ENCODE data around the gene CDCA8. TPM values are rescaled to one million over a fixed set of nuclear protein-coding genes. Genes with fewer than 3 reads are reported as not detected.
"Not testable (repeated sequence)": the region's sequence is repeated elsewhere in the genome, so short reads cannot be mapped to it uniquely, and the experiment has no call there.

The CDCA8 gene
- total RNA-seq, 1 donor from 2014 or later = 5.5 TPM

DNA sequence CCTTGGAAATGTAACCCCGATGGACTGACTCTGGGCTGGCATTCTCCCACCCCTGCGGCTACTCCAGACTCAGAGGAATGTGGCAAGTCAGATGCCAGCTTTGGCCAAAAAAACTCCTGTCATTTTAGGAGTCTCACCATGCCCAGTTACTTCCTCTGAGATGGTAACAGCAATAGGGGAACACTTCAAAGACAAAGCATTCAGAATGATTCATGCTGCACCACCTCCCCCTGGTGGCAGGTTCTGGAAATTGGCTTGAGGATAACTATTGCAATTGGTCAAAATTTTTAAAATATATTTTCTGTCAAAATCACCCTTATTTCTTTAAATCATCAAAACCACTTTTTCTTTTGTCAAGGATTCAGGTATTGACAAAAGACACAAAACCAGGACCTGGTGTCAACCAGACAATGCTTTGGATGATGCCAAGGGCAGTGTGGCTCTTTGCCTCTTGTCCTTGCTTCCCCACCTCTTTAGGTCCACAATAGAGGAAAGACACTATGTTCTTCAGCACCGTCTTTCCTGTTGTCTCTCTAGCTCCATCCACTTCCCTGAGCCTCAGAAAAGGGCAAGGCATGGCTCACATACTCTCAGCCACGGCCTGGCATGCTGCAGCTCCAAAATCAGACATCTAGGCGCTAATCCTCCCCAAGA is 9.9 kb upstream of the CDCA8 start:
- H3K36me3 Mint-ChIP-seq (ENCODE audit: low read depth, unreplicated experiment) = peaks cover 12% of the 10 kb centered on the region

DNA sequence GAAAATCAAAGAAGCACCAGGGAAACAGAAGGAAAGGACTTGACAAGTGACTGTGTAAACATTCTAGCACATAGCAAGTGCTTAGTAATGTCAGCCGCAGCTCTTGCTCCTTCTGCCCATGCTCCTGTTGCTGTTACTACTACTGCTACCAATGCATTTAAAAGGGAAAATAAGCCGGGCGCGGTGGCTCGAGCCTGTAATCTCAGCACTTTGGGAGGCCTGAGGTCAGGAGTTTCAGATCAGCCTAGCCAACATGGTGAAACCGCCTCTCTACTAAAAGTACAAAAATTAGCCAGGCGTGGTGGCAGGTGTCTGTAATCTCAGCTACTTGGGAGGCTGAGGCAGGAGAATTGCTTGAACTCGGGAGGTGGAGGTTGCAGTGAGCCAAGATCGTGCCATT is 8.1 kb upstream of the CDCA8 start:
- H3K27ac Mint-ChIP-seq (ENCODE audit: unreplicated experiment); H3K27ac ChIP-seq (ENCODE audit: low read depth, low read length); FAIRE-seq; H3K4me1 Mint-ChIP-seq (ENCODE audit: low read depth, unreplicated experiment); H3K9ac ChIP-seq (ENCODE audit: low read length); H3K9me3 Mint-ChIP-seq (ENCODE audit: unreplicated experiment); H3K27me3 Mint-ChIP-seq (ENCODE audit: low read depth, unreplicated experiment); H3K4me1 ChIP-seq (ENCODE audit: insufficient read depth, low read length); H3K9me3 ChIP-seq (ENCODE audit: insufficient read depth, low read depth, low read length); DNase-seq (ENCODE audit: low read depth); H3K4me3 ChIP-seq (ENCODE audit: insufficient read depth, low read depth, low read length); H3K4me3 Mint-ChIP-seq (ENCODE audit: unreplicated experiment); H3K4me2 ChIP-seq (ENCODE audit: low read length); H3K27me3 ChIP-seq (ENCODE audit: insufficient read depth, low read length); H2AFZ ChIP-seq (ENCODE audit: low read depth, low read length): not testable (repeated sequence)
- Histone ChIP-seq H3K79me2 (ENCODE audit: insufficient read depth, low read length) (peaks cover 16% of the 10 kb centered on the region), H4K20me1 (ENCODE audit: insufficient read depth, low read length) (peaks cover 27% of the 10 kb centered on the region), H3K36me3 (ENCODE audit: insufficient read depth, low read length) (peaks cover 24% of the 10 kb centered on the region)
- H3K36me3 Mint-ChIP-seq (ENCODE audit: low read depth, unreplicated experiment) = peaks cover 14% of the 10 kb centered on the region

More for the DNA sequence above, 9.9 kb upstream of the CDCA8 start:
- peak; percentile 23 for FAIRE-seq
- Histone ChIP-seq H3K4me3 (ENCODE audit: insufficient read depth, low read depth, low read length) (no peak overlapping the region), H3K9me3 (ENCODE audit: insufficient read depth, low read depth, low read length) (no peaks in the 10 kb centered on the region), H3K36me3 (ENCODE audit: insufficient read depth, low read length) (peaks cover 24% of the 10 kb centered on the region), H2AFZ (ENCODE audit: low read depth, low read length) (no peak overlapping the region), H3K4me2 (ENCODE audit: low read length) (no peak overlapping the region), H3K4me1 (ENCODE audit: insufficient read depth, low read length) (no peaks in the 10 kb centered on the region), H3K27ac (ENCODE audit: low read depth, low read length) (no peak overlapping the region), H3K9ac (ENCODE audit: low read length) (no peak overlapping the region), H4K20me1 (ENCODE audit: insufficient read depth, low read length) (peaks cover 21% of the 10 kb centered on the region), H3K27me3 (ENCODE audit: insufficient read depth, low read length) (no peaks in the 10 kb centered on the region), H3K79me2 (ENCODE audit: insufficient read depth, low read length) (no peaks in the 10 kb centered on the region)
- H3K27me3 Mint-ChIP-seq (ENCODE audit: low read depth, unreplicated experiment) = no peaks in the 10 kb centered on the region
- peak; percentile 19 for DNase-seq (ENCODE audit: low read depth)
- H3K4me1 Mint-ChIP-seq (ENCODE audit: low read depth, unreplicated experiment) = no peaks in the 10 kb centered on the region
- no peak overlapping the region for H3K27ac Mint-ChIP-seq (ENCODE audit: unreplicated experiment)
- peaks cover 4% of the 10 kb centered on the region for H3K9me3 Mint-ChIP-seq (ENCODE audit: unreplicated experiment)
- TF ChIP-seq EZH2 (IDR thresholded peaks at IDR 0.05; ENCODE audit: insufficient read depth, low read length) = no peak
- TF ChIP-seq, protein P1, sequence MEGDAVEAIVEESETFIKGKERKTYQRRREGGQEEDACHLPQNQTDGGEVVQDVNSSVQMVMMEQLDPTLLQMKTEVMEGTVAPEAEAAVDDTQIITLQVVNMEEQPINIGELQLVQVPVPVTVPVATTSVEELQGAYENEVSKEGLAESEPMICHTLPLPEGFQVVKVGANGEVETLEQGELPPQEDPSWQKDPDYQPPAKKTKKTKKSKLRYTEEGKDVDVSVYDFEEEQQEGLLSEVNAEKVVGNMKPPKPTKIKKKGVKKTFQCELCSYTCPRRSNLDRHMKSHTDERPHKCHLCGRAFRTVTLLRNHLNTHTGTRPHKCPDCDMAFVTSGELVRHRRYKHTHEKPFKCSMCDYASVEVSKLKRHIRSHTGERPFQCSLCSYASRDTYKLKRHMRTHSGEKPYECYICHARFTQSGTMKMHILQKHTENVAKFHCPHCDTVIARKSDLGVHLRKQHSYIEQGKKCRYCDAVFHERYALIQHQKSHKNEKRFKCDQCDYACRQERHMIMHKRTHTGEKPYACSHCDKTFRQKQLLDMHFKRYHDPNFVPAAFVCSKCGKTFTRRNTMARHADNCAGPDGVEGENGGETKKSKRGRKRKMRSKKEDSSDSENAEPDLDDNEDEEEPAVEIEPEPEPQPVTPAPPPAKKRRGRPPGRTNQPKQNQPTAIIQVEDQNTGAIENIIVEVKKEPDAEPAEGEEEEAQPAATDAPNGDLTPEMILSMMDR (IDR thresholded peaks at IDR 0.05; ENCODE audit: insufficient read depth, low read depth, low read length) = peak; percentile 98
- H3K4me3 Mint-ChIP-seq (ENCODE audit: unreplicated experiment) = no peak overlapping the region

DNA sequence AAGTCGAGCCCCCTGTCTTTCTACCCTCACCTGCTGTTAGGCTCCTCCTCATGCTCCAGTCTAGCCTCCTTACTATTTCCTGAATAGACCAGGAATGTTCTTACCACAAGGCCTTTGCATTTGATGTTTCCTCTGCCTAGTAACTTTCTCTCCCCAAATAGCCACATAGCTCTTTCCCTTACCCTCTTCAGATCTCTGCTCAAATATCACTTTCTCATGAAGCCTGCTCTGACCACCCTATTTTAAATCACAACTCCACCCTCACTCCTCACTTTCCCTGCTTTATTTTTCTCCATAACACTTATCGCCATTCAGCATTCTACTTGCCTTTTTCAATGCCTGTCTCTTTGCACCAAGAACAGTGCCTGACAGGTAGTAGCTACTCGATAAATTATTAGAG is 6.6 kb upstream of the CDCA8 start:
- no peak overlapping the region for H3K27ac Mint-ChIP-seq (ENCODE audit: unreplicated experiment)
- no peak for DNase-seq (ENCODE audit: low read depth)
- H3K27me3 Mint-ChIP-seq (ENCODE audit: low read depth, unreplicated experiment) = no peaks in the 10 kb centered on the region
- H3K27me3 ChIP-seq (ENCODE audit: insufficient read depth, low read length) = no peaks in the 10 kb centered on the region
- peaks cover 4% of the 10 kb centered on the region for H3K9me3 Mint-ChIP-seq (ENCODE audit: unreplicated experiment)
- TF ChIP-seq EZH2 (IDR thresholded peaks at IDR 0.05; ENCODE audit: insufficient read depth, low read length) = no peak
- TF ChIP-seq, protein P1 (IDR thresholded peaks at IDR 0.05; ENCODE audit: insufficient read depth, low read depth, low read length) = no peak
- FAIRE-seq = no peak
- peaks cover 12% of the 10 kb centered on the region for H3K4me1 ChIP-seq (ENCODE audit: insufficient read depth, low read length)
- H3K9ac ChIP-seq (ENCODE audit: low read length) = no peak overlapping the region
- no peaks in the 10 kb centered on the region for H3K9me3 ChIP-seq (ENCODE audit: insufficient read depth, low read depth, low read length)
- H3K27ac ChIP-seq (ENCODE audit: low read depth, low read length) = no peak overlapping the region
- peaks cover 14% of the 10 kb centered on the region for H3K36me3 Mint-ChIP-seq (ENCODE audit: low read depth, unreplicated experiment)
- H3K36me3 ChIP-seq (ENCODE audit: insufficient read depth, low read length) = peaks cover 24% of the 10 kb centered on the region
- no peak overlapping the region for H3K4me3 ChIP-seq (ENCODE audit: insufficient read depth, low read depth, low read length)
- peaks cover 9% of the 10 kb centered on the region for H3K4me1 Mint-ChIP-seq (ENCODE audit: low read depth, unreplicated experiment)
- H2AFZ ChIP-seq (ENCODE audit: low read depth, low read length) = no peak overlapping the region
- H3K4me3 Mint-ChIP-seq (ENCODE audit: unreplicated experiment) = no peak overlapping the region
- peaks cover 23% of the 10 kb centered on the region for H3K79me2 ChIP-seq (ENCODE audit: insufficient read depth, low read length)
- H3K4me2 ChIP-seq (ENCODE audit: low read length) = no peak overlapping the region
- peaks cover 27% of the 10 kb centered on the region for H4K20me1 ChIP-seq (ENCODE audit: insufficient read depth, low read length)

DNA sequence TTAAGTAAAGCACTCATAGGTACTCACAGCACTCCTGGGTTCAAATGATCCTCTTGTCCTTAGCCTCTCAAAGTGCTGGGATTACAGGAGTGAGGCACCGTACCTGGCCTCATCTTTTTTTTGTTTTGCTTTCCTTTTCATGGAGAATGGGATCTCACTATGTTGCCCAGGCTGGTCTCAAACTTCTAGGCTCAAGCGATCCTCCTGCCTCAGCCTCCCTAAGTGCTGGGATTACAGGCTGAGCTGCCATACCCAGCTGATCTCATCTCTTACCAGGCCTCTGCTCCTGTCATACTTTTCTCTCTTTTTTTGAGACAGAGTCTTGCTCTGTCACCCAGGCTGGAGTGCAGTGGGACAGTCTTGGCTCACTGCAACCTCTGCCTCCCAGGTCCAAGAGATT is 4.6 kb upstream of the CDCA8 start:
- peaks cover 24% of the 10 kb centered on the region for H4K20me1 ChIP-seq (ENCODE audit: insufficient read depth, low read length)
- H3K9me3 Mint-ChIP-seq (ENCODE audit: unreplicated experiment); H3K27me3 Mint-ChIP-seq (ENCODE audit: low read depth, unreplicated experiment); H3K27me3 ChIP-seq (ENCODE audit: insufficient read depth, low read length); DNase-seq (ENCODE audit: low read depth); H3K4me3 ChIP-seq (ENCODE audit: insufficient read depth, low read depth, low read length); H3K4me2 ChIP-seq (ENCODE audit: low read length); H2AFZ ChIP-seq (ENCODE audit: low read depth, low read length); H3K27ac ChIP-seq (ENCODE audit: low read depth, low read length); H3K9ac ChIP-seq (ENCODE audit: low read length); FAIRE-seq; H3K27ac Mint-ChIP-seq (ENCODE audit: unreplicated experiment); H3K9me3 ChIP-seq (ENCODE audit: insufficient read depth, low read depth, low read length); H3K4me3 Mint-ChIP-seq (ENCODE audit: unreplicated experiment): not testable (repeated sequence)
- Mint-ChIP-seq H3K36me3 (ENCODE audit: low read depth, unreplicated experiment) (peaks cover 13% of the 10 kb centered on the region), H3K4me1 (ENCODE audit: low read depth, unreplicated experiment) (peaks cover 12% of the 10 kb centered on the region)
- H3K79me2 ChIP-seq (ENCODE audit: insufficient read depth, low read length) = peaks cover 41% of the 10 kb centered on the region
- peaks cover 20% of the 10 kb centered on the region for H3K4me1 ChIP-seq (ENCODE audit: insufficient read depth, low read length)
- peaks cover 19% of the 10 kb centered on the region for H3K36me3 ChIP-seq (ENCODE audit: insufficient read depth, low read length)

Data from astrocyte (in vitro differentiated cells and primary cell).